ENCODE results near the gene NFILZ.

Gene NFILZ

DNA sequence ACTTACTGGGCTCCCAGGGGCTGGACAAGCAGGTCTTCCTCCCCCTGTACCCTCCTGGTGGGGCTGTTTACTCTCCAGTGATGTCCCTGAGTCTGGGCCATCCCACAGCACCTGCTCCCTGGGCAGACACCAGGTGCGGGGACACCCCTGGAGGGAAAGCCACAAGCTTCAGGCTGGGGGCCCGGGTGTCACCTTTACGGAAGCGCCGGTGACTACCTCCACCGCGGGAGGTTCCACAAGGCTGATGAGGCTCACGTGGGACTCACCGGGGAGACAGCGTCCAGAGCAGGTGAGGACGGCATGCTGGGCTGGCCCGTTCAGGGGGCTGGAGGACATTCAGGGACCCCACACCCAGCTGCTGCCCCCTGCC is 24.9 kb downstream of the NFILZ start:
- TF ChIP-seq, protein P1, sequence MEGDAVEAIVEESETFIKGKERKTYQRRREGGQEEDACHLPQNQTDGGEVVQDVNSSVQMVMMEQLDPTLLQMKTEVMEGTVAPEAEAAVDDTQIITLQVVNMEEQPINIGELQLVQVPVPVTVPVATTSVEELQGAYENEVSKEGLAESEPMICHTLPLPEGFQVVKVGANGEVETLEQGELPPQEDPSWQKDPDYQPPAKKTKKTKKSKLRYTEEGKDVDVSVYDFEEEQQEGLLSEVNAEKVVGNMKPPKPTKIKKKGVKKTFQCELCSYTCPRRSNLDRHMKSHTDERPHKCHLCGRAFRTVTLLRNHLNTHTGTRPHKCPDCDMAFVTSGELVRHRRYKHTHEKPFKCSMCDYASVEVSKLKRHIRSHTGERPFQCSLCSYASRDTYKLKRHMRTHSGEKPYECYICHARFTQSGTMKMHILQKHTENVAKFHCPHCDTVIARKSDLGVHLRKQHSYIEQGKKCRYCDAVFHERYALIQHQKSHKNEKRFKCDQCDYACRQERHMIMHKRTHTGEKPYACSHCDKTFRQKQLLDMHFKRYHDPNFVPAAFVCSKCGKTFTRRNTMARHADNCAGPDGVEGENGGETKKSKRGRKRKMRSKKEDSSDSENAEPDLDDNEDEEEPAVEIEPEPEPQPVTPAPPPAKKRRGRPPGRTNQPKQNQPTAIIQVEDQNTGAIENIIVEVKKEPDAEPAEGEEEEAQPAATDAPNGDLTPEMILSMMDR (IDR thresholded peaks at IDR 0.05; ENCODE audit: borderline replicate concordance, control extremely low read depth, extremely low read depth, insufficient read depth, missing control alignments), result no peak
- in situ Hi-C loops (cut with MboI; ENCODE audit: low sequenced_read_pairs, unreplicated experiment), result no loop called here
- peak; percentile 52 for DNase-seq (ENCODE audit: low spot score)

DNA sequence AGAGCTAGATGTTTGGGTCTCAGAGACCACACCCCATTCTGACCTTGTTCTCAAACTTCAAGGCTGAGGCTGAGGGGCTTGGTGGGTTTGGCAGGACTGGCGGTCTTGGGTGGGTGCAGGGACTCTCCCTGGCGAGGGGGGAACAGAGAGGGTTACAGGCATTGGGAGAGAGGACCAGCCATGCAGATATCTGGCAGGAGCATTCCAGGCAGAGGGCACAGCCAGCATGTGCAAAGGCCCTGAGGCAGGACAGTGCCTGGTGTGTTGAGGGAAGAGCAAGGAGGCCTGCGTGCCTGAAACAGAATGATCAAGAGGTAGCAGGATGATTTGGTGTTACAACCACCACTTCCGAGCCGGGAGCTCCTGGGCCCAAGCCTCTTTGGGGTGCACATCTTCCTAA is 27.4 kb downstream of the NFILZ start:
- DNase-seq (ENCODE audit: low spot score), result no peak
- TF ChIP-seq, protein P1 (IDR thresholded peaks at IDR 0.05; ENCODE audit: borderline replicate concordance, control extremely low read depth, extremely low read depth, insufficient read depth, missing control alignments), result no peak
- in situ Hi-C loops (cut with MboI; ENCODE audit: low sequenced_read_pairs, unreplicated experiment), result no loop called here

DNA sequence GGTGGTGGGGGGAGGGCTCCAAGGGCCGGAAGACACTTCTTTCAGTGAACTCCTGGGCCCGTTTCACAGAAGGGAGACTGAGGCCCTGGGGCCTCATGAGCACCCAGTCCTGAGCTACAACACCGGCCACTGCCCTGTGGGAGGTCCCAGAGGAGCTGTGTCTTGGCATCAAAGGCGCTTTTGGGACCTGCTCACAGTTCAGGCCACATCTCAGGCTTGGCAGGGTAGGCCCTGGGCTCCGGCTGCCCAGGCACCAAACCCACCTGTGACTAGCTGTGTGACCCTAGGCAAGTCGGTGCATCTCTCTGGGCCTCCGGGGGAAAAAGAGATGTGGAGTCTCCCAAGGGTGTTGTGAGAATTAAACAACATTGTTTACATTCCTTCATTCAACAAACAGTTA is 29.5 kb downstream of the NFILZ start:
- TF ChIP-seq, protein P1 (IDR thresholded peaks at IDR 0.05; ENCODE audit: borderline replicate concordance, control extremely low read depth, extremely low read depth, insufficient read depth, missing control alignments), result no peak
- no peak for DNase-seq (ENCODE audit: low spot score)
- in situ Hi-C loops (cut with MboI; ENCODE audit: low sequenced_read_pairs, unreplicated experiment), result no loop called here

DNA sequence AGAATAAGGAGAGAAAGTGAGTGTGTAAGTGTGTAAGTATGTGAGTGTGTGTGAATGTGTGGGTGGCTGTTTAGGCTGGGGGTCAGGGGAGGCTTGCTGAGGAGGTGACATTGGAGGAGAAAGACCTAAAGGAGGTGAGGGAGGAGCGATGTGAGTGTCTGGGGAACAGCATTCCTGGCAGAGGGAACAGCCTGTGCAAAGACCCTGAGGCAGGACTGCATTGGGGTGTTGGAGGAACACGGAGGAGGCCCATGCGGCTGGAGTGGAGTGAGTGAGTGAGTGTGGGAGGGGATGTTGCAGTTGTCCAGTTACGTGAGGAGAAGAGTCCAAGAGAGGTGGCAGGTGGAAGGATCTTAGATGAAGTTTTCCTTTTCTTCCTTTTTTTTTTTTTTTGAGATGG is 31.8 kb downstream of the NFILZ start:
- in situ Hi-C loops (cut with MboI; ENCODE audit: low sequenced_read_pairs, unreplicated experiment), result no loop called here
- DNase-seq (ENCODE audit: low spot score), result no peak
- TF ChIP-seq, protein P1 (IDR thresholded peaks at IDR 0.05; ENCODE audit: borderline replicate concordance, control extremely low read depth, extremely low read depth, insufficient read depth, missing control alignments), result no peak

DNA sequence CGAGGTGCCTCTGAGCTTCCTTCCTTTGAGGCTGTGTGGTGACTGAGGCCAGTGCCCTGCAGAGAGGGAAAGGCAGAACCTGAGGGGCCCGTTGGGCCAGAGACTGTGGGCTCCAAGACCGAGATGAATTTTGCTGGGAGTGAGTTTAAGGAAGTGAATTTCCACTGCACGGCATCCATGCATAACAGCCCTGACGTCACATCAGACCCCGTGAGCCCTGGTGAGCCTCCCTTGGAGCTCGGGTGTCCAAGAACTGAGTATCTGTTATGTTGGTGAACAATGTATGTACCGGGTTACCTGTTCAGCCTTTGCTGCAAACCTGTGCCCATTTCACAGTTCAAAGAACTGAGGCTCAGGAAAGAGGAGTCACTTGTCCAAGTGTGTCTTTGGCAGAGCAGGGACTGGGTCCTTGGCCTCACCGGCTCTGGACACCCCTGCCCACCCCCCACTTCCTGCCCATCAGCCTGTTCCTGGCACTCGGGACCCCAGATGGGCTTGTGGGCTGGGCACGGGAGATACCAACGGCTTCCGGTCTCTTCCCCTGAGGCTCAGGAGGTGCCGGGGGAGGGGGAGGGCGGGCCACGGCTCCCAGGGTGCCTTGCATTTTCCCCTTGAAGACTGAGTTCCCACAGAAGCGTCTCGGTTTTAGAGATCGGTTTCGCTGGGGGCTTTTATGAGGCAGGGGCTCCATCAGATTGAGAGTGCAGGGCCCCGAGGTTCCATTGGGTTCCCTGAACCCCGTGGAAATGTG is 33.7 kb downstream of the NFILZ start:
- in situ Hi-C loops (cut with MboI; ENCODE audit: low sequenced_read_pairs, unreplicated experiment), result no loop called here
- peak; percentile 47 for DNase-seq (ENCODE audit: low spot score)
- TF ChIP-seq, protein P1 (IDR thresholded peaks at IDR 0.05; ENCODE audit: borderline replicate concordance, control extremely low read depth, extremely low read depth, insufficient read depth, missing control alignments), result no peak

DNA sequence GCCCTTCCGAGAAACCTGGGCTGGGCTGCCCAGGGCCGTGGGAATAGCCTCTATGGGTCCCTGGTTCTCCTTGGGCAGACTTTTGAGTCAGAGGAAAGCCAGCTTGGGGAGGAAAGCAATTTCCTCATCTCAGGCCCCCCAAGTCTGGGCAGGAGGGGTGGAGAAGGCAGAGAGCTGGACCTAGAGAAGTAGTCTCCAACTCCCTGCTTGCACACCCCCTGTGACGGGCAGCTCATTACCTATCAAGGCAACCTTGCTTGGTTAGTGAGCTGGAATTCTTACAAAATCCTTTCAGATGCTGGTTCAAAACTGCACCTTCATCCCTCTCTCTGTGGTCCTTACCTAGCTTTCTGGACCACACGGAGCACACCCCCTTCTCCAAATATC is 34.2 kb downstream of the NFILZ start:
- TF ChIP-seq, protein P1 (IDR thresholded peaks at IDR 0.05; ENCODE audit: borderline replicate concordance, control extremely low read depth, extremely low read depth, insufficient read depth, missing control alignments), result no peak
- no peak for DNase-seq (ENCODE audit: low spot score)
- in situ Hi-C loops (cut with MboI; ENCODE audit: low sequenced_read_pairs, unreplicated experiment), result no loop called here

Data from GM13976 (cell line).